NCI-H1930 (cell line): Measurements from ENCODE around the gene MED13L.

Source experiments
- DNase-seq, 2 experiments: peaks; one replicate each; lab custom pipeline; 2025; lab: John Stamatoyannopoulos, UW

Gene MED13L

GRCh38 chr12:116277467-116278278, at the start of gene MED13L:
Gene MED13L (minus strand): TSS chr12:116277693. CDS start chr12:116277131, 562 bp downstream.
- peak; percentile 81 to 89 for DNase-seq

DNA sequence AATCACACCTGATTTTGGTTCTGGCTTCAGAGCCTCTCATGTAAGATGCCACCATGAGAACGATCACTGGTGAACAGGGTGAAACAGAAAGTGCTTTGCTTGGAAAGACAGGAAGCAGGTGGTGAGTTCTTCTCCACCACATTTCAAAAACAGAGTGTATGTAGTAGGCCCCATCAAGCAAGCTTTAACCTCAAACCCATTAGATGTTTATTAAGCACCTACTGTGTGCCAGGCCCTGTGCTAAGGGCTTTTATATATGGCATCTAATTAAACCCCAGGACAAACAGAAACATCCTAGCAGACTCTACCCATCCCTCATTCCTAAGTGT, 47.8 kb upstream of the MED13L start:
- no peak for DNase-seq

DNA sequence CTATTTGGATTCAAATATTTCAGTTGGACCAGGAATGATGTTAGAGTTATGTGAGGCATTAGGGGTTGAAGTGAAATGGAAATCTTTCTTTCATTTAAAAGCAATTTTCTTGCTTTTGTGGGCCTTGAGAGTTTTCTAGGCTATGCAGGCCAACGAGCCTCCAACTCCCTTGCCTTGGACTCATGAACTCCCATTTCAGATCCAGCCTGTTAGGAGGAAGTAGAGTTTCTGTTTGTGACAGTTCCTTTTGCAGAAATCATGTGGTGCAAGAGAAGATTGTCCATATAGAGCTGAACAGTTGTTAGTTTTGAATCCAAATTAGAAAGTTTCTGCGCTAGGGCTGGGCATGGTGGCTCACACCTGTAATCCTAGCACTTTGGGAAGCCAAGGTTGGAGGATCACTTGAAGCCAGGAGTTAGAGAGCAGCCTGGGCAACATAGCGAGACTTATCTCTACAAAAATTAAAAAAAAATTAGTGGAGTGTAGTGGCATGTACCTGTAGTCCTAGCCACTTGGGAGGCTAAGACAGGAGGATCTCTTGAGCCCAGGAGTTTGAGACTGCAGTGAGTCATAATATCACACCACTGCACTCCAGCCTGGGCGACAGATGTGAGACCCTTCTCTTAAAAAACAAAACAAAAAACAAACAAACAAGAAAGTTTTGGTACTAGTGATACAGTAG, 47.3 kb upstream of the MED13L start:
- no peak for DNase-seq

GRCh38 chr12:116323406-116324386, 46.2 kb upstream of the MED13L start:
- no peak for DNase-seq

DNA sequence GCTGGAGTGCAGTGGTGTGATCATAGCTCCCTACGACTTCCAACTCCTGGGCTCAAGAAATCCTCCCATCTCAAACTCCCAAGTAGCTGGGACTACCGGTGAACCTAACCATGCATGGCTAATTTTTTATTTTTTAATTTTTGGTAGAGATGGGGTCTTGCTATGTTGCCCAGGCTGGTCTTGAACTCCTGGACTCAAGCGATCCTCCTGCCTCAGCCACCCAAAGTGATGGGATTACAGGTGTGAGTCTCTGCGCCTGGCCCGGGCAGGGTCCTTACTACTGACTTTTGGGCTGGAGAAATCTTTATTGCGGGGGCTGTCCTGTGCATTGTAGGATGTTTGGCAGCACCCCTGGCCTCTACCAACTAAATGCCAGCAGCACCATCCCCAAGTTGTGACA, 44.4 kb upstream of the MED13L start:
- DNase-seq, result no peak

DNA sequence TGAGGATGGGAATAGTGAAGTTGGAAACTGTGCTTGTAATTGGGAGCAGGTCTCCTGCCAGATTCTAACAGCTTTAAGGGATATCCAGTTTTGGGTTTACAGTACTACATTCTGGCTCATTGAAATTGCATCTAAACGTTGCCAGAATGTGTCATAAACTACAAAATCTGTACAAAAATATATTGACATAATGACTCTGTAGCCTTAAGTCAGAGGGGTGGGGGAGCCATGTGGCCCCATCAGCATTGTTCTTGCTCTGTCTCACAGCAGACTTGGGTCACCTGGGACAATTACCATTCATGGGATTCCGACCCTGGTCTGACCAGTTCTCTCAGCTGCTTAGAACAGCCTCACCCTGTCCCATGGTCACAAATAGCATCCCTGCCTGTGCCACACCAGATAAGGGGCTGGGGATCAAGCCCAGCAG, 43.3 kb upstream of the MED13L start:
- no peak for DNase-seq

DNA sequence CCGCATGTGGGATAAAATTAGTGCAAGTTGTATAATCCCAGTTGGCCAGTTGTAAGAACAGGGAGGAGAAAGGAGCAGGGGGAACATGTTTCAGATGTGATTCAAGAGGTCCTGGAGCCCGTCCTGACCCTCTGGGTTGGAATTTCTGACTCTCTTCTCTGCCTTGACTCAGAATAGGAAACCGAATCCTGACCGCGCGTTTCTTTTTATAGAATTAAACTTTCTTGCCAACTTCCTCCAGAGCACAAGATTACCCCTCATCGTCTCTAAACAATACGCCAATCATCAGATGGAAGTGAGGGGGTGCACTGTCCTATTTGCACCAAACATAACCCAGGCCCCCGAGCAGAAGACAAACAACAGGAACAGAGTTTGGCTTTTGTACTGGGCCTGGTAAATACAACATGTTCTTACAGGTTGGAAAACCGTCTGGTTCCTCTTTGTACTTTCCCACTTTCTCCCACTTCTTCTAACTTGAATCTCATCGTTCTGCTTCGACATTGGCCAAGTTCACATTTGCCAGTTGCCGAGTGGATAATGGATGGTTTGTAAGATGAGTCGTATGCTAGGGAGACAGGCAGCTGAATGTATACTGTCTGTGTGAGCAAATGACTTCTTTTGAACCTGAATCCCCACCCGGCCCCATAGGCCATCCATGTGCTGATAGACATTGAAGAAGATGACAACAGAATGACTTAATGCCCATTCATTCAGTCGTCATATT, 42.6 kb upstream of the MED13L start:
- DNase-seq, result no peak

GRCh38 chr12:116319233-116319897, 41.9 kb upstream of the MED13L start:
- DNase-seq, result no peak

- no peak for DNase-seq
These were observed 41.2 kb upstream of the MED13L start for GRCh38 chr12:116318576-116319232.

GRCh38 chr12:116317986-116318575, 40.6 kb upstream of the MED13L start:
- no peak for DNase-seq

GRCh38 chr12:116317139-116317538, 39.6 kb upstream of the MED13L start:
- DNase-seq, result no peak

- no peak for DNase-seq
These were observed 37.0 kb upstream of the MED13L start for GRCh38 chr12:116314477-116314876.

DNA sequence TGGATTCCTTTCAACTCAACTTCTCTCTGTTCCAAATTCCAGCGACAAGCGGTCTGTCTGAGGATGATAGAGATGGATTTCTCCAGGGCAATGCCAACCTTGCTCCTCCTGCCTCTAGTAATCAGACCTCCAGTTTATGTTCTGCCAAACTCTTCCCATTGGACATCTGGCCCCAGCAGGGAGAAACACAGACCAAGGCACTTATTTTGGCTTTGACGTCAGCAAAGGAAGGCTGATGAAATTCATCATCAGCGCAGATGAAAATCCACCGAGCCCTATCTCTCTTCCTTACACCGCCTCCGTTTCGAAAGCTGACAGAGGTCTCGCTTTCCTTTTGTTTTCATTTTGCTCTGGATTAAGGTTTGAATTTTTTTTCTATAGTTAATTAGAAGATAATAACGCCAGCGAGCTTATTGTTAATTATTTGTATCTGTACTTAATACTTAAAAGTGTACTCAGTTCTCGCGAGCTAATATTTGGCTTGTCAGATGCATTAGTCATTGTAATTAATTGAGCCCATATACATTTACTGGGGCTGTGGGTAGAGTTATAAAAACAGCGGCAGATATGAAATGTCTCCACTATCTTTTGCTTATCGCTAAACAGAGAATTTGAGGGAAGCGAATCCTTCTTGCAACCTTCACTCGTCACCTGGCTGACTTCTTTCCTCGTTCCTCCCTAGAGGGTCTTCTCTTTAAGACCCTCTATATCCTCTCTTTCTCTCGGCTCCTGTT, 35.9 kb upstream of the MED13L start:
- DNase-seq, result no peak

DNA sequence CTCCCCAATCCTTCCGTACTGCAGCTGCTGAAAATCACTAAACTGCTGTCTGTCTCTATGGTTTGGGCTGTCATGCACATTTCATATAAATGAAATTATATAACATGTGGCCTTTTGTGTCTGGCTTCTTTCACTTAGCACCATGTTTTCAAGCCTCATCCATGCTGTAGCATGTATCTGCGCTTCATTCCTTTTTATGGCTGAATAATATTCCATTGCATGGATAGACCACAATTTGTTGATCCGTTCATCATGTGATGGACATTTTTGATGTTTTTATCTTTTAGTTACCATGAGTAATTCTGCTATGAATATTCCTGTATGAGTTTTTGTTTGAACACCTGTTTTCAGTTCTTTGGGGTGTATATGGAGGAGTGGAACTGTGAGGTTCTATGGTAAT, 32.6 kb upstream of the MED13L start:
- DNase-seq, result no peak

DNA sequence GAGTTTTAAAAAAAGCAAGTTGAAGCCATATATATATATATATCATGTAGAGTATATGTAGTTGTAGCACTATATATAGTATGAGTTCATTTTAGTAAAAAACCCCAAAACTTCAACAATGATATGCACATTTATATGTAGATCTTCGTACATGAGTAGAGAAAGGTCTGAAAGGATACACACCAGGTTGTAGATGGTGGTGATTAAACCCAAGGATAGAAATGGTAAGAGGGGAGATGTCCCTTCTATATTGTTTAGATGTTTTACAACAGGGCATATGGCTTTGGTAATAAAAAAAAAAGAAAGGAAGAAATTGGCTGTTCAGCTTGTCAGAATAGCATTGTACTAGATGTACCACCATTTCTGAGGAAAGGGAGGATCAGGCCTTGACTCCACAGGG, 31.9 kb upstream of the MED13L start:
- no peak for DNase-seq

- DNase-seq, result no peak
These were observed 31.2 kb upstream of the MED13L start for GRCh38 chr12:116308647-116309046.

GRCh38 chr12:116306968-116307367, 29.5 kb upstream of the MED13L start:
- no peak for DNase-seq

GRCh38 chr12:116306506-116306905, 29.0 kb upstream of the MED13L start:
- DNase-seq, result no peak

GRCh38 chr12:116304621-116305020, 27.1 kb upstream of the MED13L start:
- no peak for DNase-seq

DNA sequence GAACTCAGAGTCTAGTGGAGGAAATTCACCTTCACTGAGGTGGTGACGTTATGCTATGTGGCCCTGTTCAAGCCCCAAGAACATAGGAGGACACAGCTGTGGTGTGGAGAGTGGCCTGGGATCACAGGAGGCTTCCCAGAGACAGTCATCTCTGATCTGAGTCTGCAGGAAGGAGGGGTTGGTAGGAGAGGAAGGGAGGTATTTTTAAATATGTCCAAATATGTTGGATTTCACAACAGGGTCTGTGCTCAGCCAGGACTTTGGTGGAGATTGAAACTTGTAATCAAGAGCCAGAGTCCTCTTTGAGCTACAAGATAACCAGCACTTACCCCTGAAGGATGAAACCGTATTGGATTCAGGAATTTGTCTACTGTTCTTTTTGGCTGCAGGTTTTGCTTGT, 26.4 kb upstream of the MED13L start:
- no peak for DNase-seq
